H1 (cell line): ENCODE measurements around the gene MMP25. TPM values are rescaled to one million over a fixed set of nuclear protein-coding genes. Genes with fewer than 3 reads are reported as not detected.

Experiments
- CTCF ChIA-PET: fragments of 300-600 bp; sonication (Branson Sonifier 250); formaldehyde crosslinking; loops from one replicate; lab custom pipeline; 2021; ENCODE audit not compliant: partially characterized antibody; lab: Charles Lee
- POLR2A ChIA-PET: fragments of 300-600 bp; sonication (Branson Sonifier 250); formaldehyde crosslinking; loops from one replicate; lab custom pipeline; 2021; ENCODE audit warnings: inconsistent platforms; ENCODE audit not compliant: partially characterized antibody; lab: Charles Lee
- DNase-seq, 2 experiments: peaks; one replicate each; pipeline versions ENCODE4 v3.0.0 to v3.0.0-alpha.2; 2010 to 2022; ENCODE audit warnings: low spot score in 2 of 2, low read depth in 1 of 2, mixed read lengths in 1 of 2
- FAIRE-seq: peaks from 2 replicates; lab custom pipeline; 2011; peaks lifted over from hg19 to GRCh38; lab: Jason Lieb, UNC
- H2AFZ ChIP-seq: 2 replicates; pipeline ENCODE4 v1.8.1; 2012; ENCODE audit warnings: low read length, inconsistent platforms
- H2AK5ac ChIP-seq: 2 replicates; pipeline ENCODE4 v1.6.1; 2013; ENCODE audit warnings: low read depth, low read length
- H2BK120ac ChIP-seq: replicated peaks from 2 replicates; pipeline ENCODE3; 2013; ENCODE audit warnings: low read depth, low read length, inconsistent platforms
- H2BK12ac ChIP-seq: 2 replicates; pipeline ENCODE4 v1.6.1; 2013; ENCODE audit warnings: low read depth, low read length
- H2BK15ac ChIP-seq: 2 replicates; pipeline ENCODE4 v1.6.1; 2013; ENCODE audit warnings: low read length
- H2BK20ac ChIP-seq: 2 replicates; pipeline ENCODE4 v1.6.1; 2013; ENCODE audit warnings: low read length
- H2BK5ac ChIP-seq: 2 replicates; pipeline ENCODE4 v1.6.1; 2013; ENCODE audit warnings: low read depth, low read length
- H3K14ac ChIP-seq: 2 replicates; pipeline ENCODE4 v1.6.1; 2013; ENCODE audit warnings: inconsistent platforms; ENCODE audit not compliant: insufficient read length
- H3K18ac ChIP-seq: 2 replicates; pipeline ENCODE4 v1.6.1; 2013; ENCODE audit warnings: low read length; ENCODE audit errors: extremely low read depth
- H3K23ac ChIP-seq: 2 replicates; pipeline ENCODE4 v1.6.1; 2013; ENCODE audit warnings: inconsistent platforms; ENCODE audit not compliant: insufficient read length
- H3K23me2 ChIP-seq: 2 replicates; pipeline ENCODE4 v1.6.1; 2013; ENCODE audit warnings: low read depth, low read length
- H3K27ac ChIP-seq: 2 replicates; pipeline ENCODE4 v1.6.1; 2011; ENCODE audit warnings: low read depth, low read length, inconsistent platforms
- H3K27me3 ChIP-seq, 4 experiments: replicated peaks in 1 of 4; 1 replicate in 1 of 4; 2 replicates in 3 of 4; pipeline versions ENCODE4 v1.6.1 to v1.8.1; 2011 to 2013; ENCODE audit warnings: low read length in 3 of 4, mild to moderate bottlenecking in 3 of 4, inconsistent platforms in 2 of 4, mixed read lengths in 2 of 4, moderate library complexity in 1 of 4; ENCODE audit not compliant: control insufficient read depth in 3 of 4, insufficient read depth in 3 of 4; ENCODE audit errors: extremely low read depth in 1 of 4
- H3K36me3 ChIP-seq, 4 experiments: 2 replicates each; pipeline versions ENCODE4 v1.6.1 to v1.8.1; 2011 to 2013; ENCODE audit warnings: mild to moderate bottlenecking in 4 of 4, low read length in 3 of 4, moderate library complexity in 2 of 4, control low read depth in 1 of 4, inconsistent platforms in 1 of 4; ENCODE audit not compliant: insufficient read depth in 4 of 4, control insufficient read depth in 2 of 4
- H3K4ac ChIP-seq: replicated peaks from 2 replicates; pipeline ENCODE3; 2013; ENCODE audit warnings: low read length, low read depth, mixed read lengths, inconsistent platforms; ENCODE audit not compliant: insufficient read length
- H3K4me1 ChIP-seq, 4 experiments: replicated peaks in 1 of 4; 1 replicate in 1 of 4; 2 replicates in 3 of 4; pipeline versions ENCODE4 v1.6.1 to v1.8.1; 2011 to 2013; ENCODE audit warnings: low read length in 3 of 4, inconsistent platforms in 2 of 4, mixed read lengths in 1 of 4; ENCODE audit not compliant: insufficient read depth in 4 of 4, control insufficient read depth in 3 of 4
- H3K4me2 ChIP-seq, 2 experiments: 2 replicates each; pipeline versions ENCODE4 v1.6.1 to v1.8.1; 2011 to 2013; ENCODE audit warnings: low read depth in 2 of 2, low read length in 2 of 2, control low read depth in 1 of 2, inconsistent platforms in 1 of 2, mild to moderate bottlenecking in 1 of 2; ENCODE audit not compliant: insufficient read depth in 1 of 2
- H3K4me3 ChIP-seq, 4 experiments: fragments of 200-600, 300-600 bp in 1 of 4; sonication (generic), shearing (Covaris generic), sonication (Bioruptor Twin) in 1 of 4; 2 replicates each; pipeline versions ENCODE4 v1.5.1 to v1.8.1; 2011 to 2016; ENCODE audit warnings: low read length in 4 of 4, low read depth in 3 of 4, control low read depth in 2 of 4, inconsistent platforms in 2 of 4, mild to moderate bottlenecking in 2 of 4, mixed read lengths in 1 of 4, moderate library complexity in 1 of 4; ENCODE audit not compliant: insufficient read depth in 2 of 4; ENCODE audit errors: extremely low read depth in 1 of 4
- H3K56ac ChIP-seq: replicated peaks from 2 replicates; pipeline ENCODE3; 2013; ENCODE audit warnings: low read depth, mild to moderate bottlenecking, mixed read lengths, low read length, inconsistent platforms; ENCODE audit not compliant: insufficient read length
- H3K79me1 ChIP-seq: 2 replicates; pipeline ENCODE4 v1.6.1; 2013; ENCODE audit warnings: low read depth, low read length, control low read depth
- H3K79me2 ChIP-seq, 2 experiments: 2 replicates each; pipeline versions ENCODE4 v1.6.1 to v1.8.1; 2012 to 2013; ENCODE audit warnings: low read length in 2 of 2, mild to moderate bottlenecking in 2 of 2, inconsistent platforms in 1 of 2; ENCODE audit not compliant: insufficient read depth in 2 of 2, control insufficient read depth in 1 of 2
- H3K9ac ChIP-seq, 4 experiments: replicated peaks in 1 of 4; 1 replicate in 1 of 4; 2 replicates in 3 of 4; pipeline versions ENCODE4 v1.6.1 to v1.8.1; 2011 to 2013; ENCODE audit warnings: low read depth in 3 of 4, low read length in 3 of 4, control low read depth in 2 of 4, mild to moderate bottlenecking in 2 of 4, moderate library complexity in 2 of 4, inconsistent platforms in 1 of 4; ENCODE audit errors: extremely low read depth in 1 of 4
- H3K9me3 ChIP-seq, 2 experiments: 2 replicates each; pipeline versions ENCODE4 v1.6.1 to v1.8.1; 2012 to 2013; ENCODE audit warnings: mild to moderate bottlenecking in 2 of 2, moderate library complexity in 2 of 2, control low read depth in 1 of 2, inconsistent platforms in 1 of 2, low read depth in 1 of 2, low read length in 1 of 2, mixed read lengths in 1 of 2; ENCODE audit not compliant: insufficient read depth in 2 of 2
- H4K20me1 ChIP-seq, 2 experiments: replicated peaks in 1 of 2; 2 replicates each; pipeline versions ENCODE3 to v1.8.1; 2011 to 2013; ENCODE audit warnings: inconsistent platforms in 2 of 2, low read length in 2 of 2, mild to moderate bottlenecking in 1 of 2; ENCODE audit not compliant: insufficient read depth in 2 of 2, control insufficient read depth in 1 of 2
- H4K5ac ChIP-seq: 2 replicates; pipeline ENCODE4 v1.6.1; 2013; ENCODE audit warnings: low read length, low read depth, mixed read lengths, inconsistent platforms; ENCODE audit not compliant: insufficient read length
- H4K8ac ChIP-seq: 2 replicates; pipeline ENCODE4 v1.8.0; 2013; ENCODE audit warnings: mild to moderate bottlenecking, moderate library complexity, low read length, inconsistent platforms; ENCODE audit not compliant: insufficient read depth; ENCODE audit errors: extremely low read depth
- H4K91ac ChIP-seq: replicated peaks from 2 replicates; pipeline ENCODE3; 2013; ENCODE audit warnings: low read length, mixed read lengths, inconsistent platforms; ENCODE audit not compliant: insufficient read length
- WGBS, 2 experiments: shearing (Covaris generic) in 1 of 2; methylation state at CpG; one replicate each; pipeline versions ENCODE4 v1.1.6 to v1.1.7; 2013 to 2015; ENCODE audit warnings: low lambda C conversion rate in 2 of 2, mixed read lengths in 2 of 2, inconsistent platforms in 1 of 2, low coverage in 1 of 2, missing lambda C conversion rate in 1 of 2; ENCODE audit not compliant: insufficient replicate concordance in 2 of 2, insufficient coverage in 1 of 2, insufficient read length in 1 of 2; ENCODE audit errors: extremely low coverage in 1 of 2, missing lambda C conversion rate in 1 of 2; 5-methylcytosine and 5-hydroxymethylcytosine counted together
- polyA plus RNA-seq, 7 experiments: library from polyadenylated mRNA; depleted of rRNA in 3 of 7; stranded (reverse) in 5 of 7; unstranded in 2 of 7; fragments of >200 nt in 5 of 7; fragments of 200-250 nt in 2 of 7; gene quantifications; 1 replicate in 5 of 7; 2 replicates in 1 of 7; 4 replicates in 1 of 7; pipeline versions ENCODE4 v1.2.1 to v1.2.3, GENCODE V29; 2011 to 2013; ENCODE audit warnings: missing spikeins in 2 of 7, mixed read lengths in 2 of 7
- total RNA-seq: library from RNA; stranded (reverse); fragmentation: NEBNext Ultra II Directional; extraction: Animal tissue kit (Norgen Biotek cat#: 25700); gene quantifications from 2 replicates; pipeline ENCODE4 v1.2.1, GENCODE V29; 2021

MMP25 gene
- total and polyA plus RNA-seq, 2 of the 8 experiments (the other 6 are each of a cell fraction or from before 2014, with no cell fraction given) = 7.7 to 26.7 TPM

- no peak overlapping the region for H3K4me3 ChIP-seq
- no peak overlapping the region for H2AFZ ChIP-seq
- no peak overlapping the region for H3K4me2 ChIP-seq
- no peak overlapping the region for H4K91ac ChIP-seq
- H4K20me1 ChIP-seq = peaks cover 0 to 18% of the 10 kb centered on the region in 2 experiments
- no peaks in the 10 kb centered on the region; a peak in 1 of 8 replicates for H3K36me3 ChIP-seq
- POLR2A ChIA-PET = interaction anchor here (0.7 to 6.1 kb wide), 10 partner anchors 13 to 81 kb away, joined by 3 to 94 read pairs (median 4); partner anchors contain the start of genes BICDL2, HCFC1R1, PAQR4 and THOC6
- DNase-seq (no peak), FAIRE-seq (no peak)
- H3K56ac ChIP-seq = no peak overlapping the region
- no peak overlapping the region for H2BK5ac ChIP-seq
- no peak overlapping the region for H3K9ac ChIP-seq
- no peak overlapping the region for H2BK20ac ChIP-seq
- H3K9me3 ChIP-seq = no peaks in the 10 kb centered on the region
- H3K79me2 ChIP-seq = no peaks in the 10 kb centered on the region
- no peak overlapping the region for H2BK120ac ChIP-seq
- no peak overlapping the region for H3K27ac ChIP-seq
- WGBS, 2 experiments = 86 to 100% methylated on average over 1 to 4 of the region's 4 CpGs
- H2BK12ac ChIP-seq = no peak overlapping the region
- H4K5ac ChIP-seq = no peak overlapping the region
- H3K14ac ChIP-seq = no peak overlapping the region
- peaks cover 0 to 7% (median 4%) of the 10 kb centered on the region in 4 experiments; a peak in 3 of 7 replicates for H3K4me1 ChIP-seq
- no peak overlapping the region for H3K4ac ChIP-seq
- no peak overlapping the region for H4K8ac ChIP-seq
- H3K23ac ChIP-seq = no peak overlapping the region
- peaks cover 6% of the 10 kb centered on the region; the same call in 1 of the 2 replicates for H3K23me2 ChIP-seq
- peaks cover 0 to 8% (median 3%) of the 10 kb centered on the region in 4 experiments; a peak in 6 of 7 replicates for H3K27me3 ChIP-seq
- no peak overlapping the region for H3K18ac ChIP-seq
- no peak overlapping the region for H2AK5ac ChIP-seq
- CTCF ChIA-PET = interaction anchor here (0.9 to 7.4 kb wide), 5 partner anchors 9 to 26 kb away, joined by 3 to 117 read pairs (median 7); no protein-coding TSS in a partner anchor
- H3K79me1 ChIP-seq = no peaks in the 10 kb centered on the region
- H2BK15ac ChIP-seq = no peak overlapping the region
These were observed 4.6 kb downstream of the MMP25 start for GRCh38 chr16:3051009-3051408.
